GM18909 (cell line): Measurements from ENCODE around the gene BTBD7.

ENCODE experiments used
- ATAC-seq: cut with Tn5 transposase; IDR thresholded peaks from one replicate; pipeline ENCODE4 v1.9.1; 2021; ENCODE audit warnings: mild to moderate bottlenecking; ENCODE audit not compliant: unreplicated experiment, poor library complexity

The BTBD7 gene

GRCh38 chr14:93207468-93208308, 125.1 kb downstream of the BTBD7 start:
- ATAC-seq, result peak; percentile 35

- ATAC-seq, result peak; percentile 90
Measured at GRCh38 chr14:93206793-93207467, 125.9 kb downstream of the BTBD7 start, which contains the start of the genes GON7 and UBR7. GON7 (minus strand) TSS chr14:93207065; CDS start chr14:93207037, 28 bp downstream. UBR7 (plus strand) TSS chr14:93207256; CDS start chr14:93207292, 36 bp downstream.

DNA sequence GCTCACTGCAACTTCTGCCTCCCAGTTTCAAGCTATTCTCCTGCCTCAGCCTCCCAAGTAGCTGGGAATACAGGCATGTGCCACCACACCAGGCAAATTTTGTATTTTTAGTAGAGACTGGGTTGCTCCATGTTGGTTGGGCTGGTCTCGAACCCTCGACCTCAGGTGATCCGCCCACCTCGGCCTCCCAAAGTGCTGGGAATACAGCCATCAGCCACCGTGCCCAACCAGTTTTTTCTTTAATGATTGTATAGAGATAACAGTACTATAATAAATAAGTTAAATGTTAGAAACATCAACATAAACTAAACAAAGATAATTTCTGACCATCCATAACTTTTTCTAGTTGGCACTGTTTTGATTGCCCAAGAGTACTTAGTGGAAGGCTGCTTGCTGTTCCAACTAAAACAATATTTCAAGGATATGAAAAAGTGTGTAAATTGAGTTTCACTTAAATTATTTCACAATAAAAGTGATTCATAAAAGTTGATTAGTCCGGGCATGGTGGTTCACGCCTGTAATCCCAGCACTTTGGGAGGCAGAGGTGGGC, 131.6 kb downstream of the BTBD7 start:
- no peak for ATAC-seq

- ATAC-seq, result no peak
Measured at GRCh38 chr14:93200553-93200952, 132.3 kb downstream of the BTBD7 start.

- no peak for ATAC-seq
Measured at GRCh38 chr14:93199031-93199430, 133.8 kb downstream of the BTBD7 start.

DNA sequence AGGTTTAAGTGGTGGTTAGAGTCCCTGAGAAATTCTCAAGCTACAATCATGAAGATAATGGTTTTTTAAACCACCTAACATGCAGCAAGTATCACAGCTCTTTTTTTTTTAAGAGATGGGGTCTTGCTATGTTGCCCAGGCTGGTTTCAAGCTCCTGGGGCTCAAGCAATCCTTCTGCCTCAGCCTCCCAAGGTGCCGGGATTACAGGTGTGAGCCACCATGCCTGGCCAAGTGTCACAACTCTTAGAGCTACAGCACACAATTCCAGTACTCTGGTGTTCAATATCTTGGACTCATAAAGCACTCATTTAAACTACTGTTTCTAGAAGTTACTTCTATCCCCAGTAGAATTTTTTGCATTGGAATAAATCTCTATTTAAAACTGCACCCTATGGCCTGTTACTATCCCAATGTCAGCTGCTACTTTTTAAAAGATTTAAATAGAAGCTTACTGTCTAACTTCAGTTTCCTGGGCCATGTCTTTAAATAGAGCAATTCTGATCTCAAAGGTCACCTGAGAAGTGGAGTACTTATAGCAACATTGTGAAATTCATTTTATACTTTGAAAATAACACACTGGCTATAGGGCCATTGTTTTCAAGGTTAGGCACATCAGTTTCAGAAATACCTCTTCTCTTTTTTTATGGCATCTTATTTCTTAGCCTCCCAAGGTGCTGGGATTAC, 137.4 kb downstream of the BTBD7 start:
- ATAC-seq, result no peak
